A673 (cell line): ENCODE results near the gene HK1. TPM values are rescaled to one million over a fixed set of nuclear protein-coding genes. Genes with fewer than 3 reads are reported as not detected.

Source experiments
- BruUV-seq: library from RNA; stranded (reverse); fragments of 400-500 nt; replicated peaks from 2 replicates; lab custom pipeline; 2021; lab: Mats Ljungman, UMichigan
- CTCF ChIA-PET: fragments of 300-600 bp; sonication (Branson Sonifier 250); formaldehyde crosslinking; loops from one replicate; lab custom pipeline; 2022; ENCODE audit warnings: antibody characterized with exemption; lab: Charles Lee
- POLR2A ChIA-PET: fragments of 300-600 bp; sonication (Branson Sonifier 250); formaldehyde crosslinking; loops from one replicate; lab custom pipeline; 2022; ENCODE audit warnings: antibody characterized with exemption; ENCODE audit not compliant: low non-redundant PET; lab: Charles Lee
- DNase-seq: peaks from one replicate; pipeline ENCODE4 v3.0.0-alpha.2; 2015; ENCODE audit warnings: low spot score
- H3K27ac ChIP-seq: fragments of 200-600 bp; sonication (generic); 2 replicates; pipeline ENCODE4 v1.5.1; 2016; ENCODE audit warnings: mixed run types, low read depth, mild to moderate bottlenecking, mixed read lengths, antibody characterized with exemption, low read length; ENCODE audit not compliant: poor library complexity, severe bottlenecking
- H3K27me3 ChIP-seq: fragments of 200-600 bp; sonication (generic); replicated peaks from 2 replicates; pipeline ENCODE4 v1.6.1; 2017; ENCODE audit warnings: mixed run types, low read depth, mild to moderate bottlenecking, mixed read lengths, antibody characterized with exemption, low read length; ENCODE audit not compliant: insufficient read depth, poor library complexity
- H3K36me3 ChIP-seq: fragments of 200-600 bp; sonication (generic); 2 replicates; pipeline ENCODE4 v1.6.1; 2016; ENCODE audit warnings: mixed run types, mild to moderate bottlenecking, mixed read lengths, antibody characterized with exemption, low read length; ENCODE audit not compliant: insufficient read depth, poor library complexity, severe bottlenecking
- H3K4me1 ChIP-seq: fragments of 200-600 bp; sonication (generic); 2 replicates; pipeline ENCODE4 v1.6.1; 2017; ENCODE audit warnings: mixed run types, mild to moderate bottlenecking, mixed read lengths, antibody characterized with exemption, low read length; ENCODE audit not compliant: insufficient read depth, poor library complexity, severe bottlenecking
- H3K4me3 ChIP-seq: fragments of 200-600 bp; sonication (generic); 2 replicates; pipeline ENCODE4 v1.5.1; 2016; ENCODE audit warnings: low read depth, mixed run types, mild to moderate bottlenecking, mixed read lengths, low read length; ENCODE audit not compliant: poor library complexity, severe bottlenecking
- H3K9me3 ChIP-seq: fragments of 200-600 bp; sonication (generic); 2 replicates; pipeline ENCODE4 v1.6.1; 2016; ENCODE audit warnings: mixed run types, low read depth, mild to moderate bottlenecking, mixed read lengths, antibody characterized with exemption, low read length; ENCODE audit not compliant: poor library complexity, severe bottlenecking
- EZH2 ChIP-seq: fragments of 200-600 bp; sonication (generic); IDR thresholded peaks from 2 replicates; pipeline ENCODE4 v1.6.1; 2017; ENCODE audit warnings: borderline replicate concordance, low read depth, mild to moderate bottlenecking, mixed read lengths, antibody characterized with exemption, low read length; ENCODE audit not compliant: poor library complexity, severe bottlenecking
- intact Hi-C: fragments of 100-400 bp; cut with micrococcal nuclease; formaldehyde crosslinking; loops from one replicate; pipeline ENCODE4 v1.10.0; 2022; ENCODE audit not compliant: unreplicated experiment
- total RNA-seq: library from RNA; stranded (reverse); gene quantifications from 2 replicates; pipeline ENCODE4 v1.2.3, GENCODE V29; 2021
- TF ChIP-seq, protein P1 (sequence below): fragments of 300-800, 200-600 bp; sonication (generic); conservative IDR thresholded peaks from 2 replicates; pipeline ENCODE4 v1.5.1; 2017; ENCODE audit warnings: low read depth, mild to moderate bottlenecking, antibody characterized with exemption, low read length, moderate library complexity, mixed read lengths

The HK1 gene
- total RNA-seq, 1 experiment from 2014 or later, result 107 TPM

GRCh38 chr10:69383558-69383957, 105.3 kb downstream of the HK1 start:
- intact Hi-C loops, result no loop called here
- H3K9me3 ChIP-seq, result no peaks in the 10 kb centered on the region
- CTCF ChIA-PET, result no interaction called here
- BruUV-seq, result no TSS peak
- H3K4me3 ChIP-seq, result no peak overlapping the region
- no peak overlapping the region for H3K27ac ChIP-seq
- no peaks in the 10 kb centered on the region for H3K4me1 ChIP-seq
- no peaks in the 10 kb centered on the region for H3K27me3 ChIP-seq
- no peak for TF ChIP-seq EZH2
- TF ChIP-seq, protein P1, sequence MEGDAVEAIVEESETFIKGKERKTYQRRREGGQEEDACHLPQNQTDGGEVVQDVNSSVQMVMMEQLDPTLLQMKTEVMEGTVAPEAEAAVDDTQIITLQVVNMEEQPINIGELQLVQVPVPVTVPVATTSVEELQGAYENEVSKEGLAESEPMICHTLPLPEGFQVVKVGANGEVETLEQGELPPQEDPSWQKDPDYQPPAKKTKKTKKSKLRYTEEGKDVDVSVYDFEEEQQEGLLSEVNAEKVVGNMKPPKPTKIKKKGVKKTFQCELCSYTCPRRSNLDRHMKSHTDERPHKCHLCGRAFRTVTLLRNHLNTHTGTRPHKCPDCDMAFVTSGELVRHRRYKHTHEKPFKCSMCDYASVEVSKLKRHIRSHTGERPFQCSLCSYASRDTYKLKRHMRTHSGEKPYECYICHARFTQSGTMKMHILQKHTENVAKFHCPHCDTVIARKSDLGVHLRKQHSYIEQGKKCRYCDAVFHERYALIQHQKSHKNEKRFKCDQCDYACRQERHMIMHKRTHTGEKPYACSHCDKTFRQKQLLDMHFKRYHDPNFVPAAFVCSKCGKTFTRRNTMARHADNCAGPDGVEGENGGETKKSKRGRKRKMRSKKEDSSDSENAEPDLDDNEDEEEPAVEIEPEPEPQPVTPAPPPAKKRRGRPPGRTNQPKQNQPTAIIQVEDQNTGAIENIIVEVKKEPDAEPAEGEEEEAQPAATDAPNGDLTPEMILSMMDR, result no peak
- peaks cover 50% of the 10 kb centered on the region for H3K36me3 ChIP-seq
- no peak for DNase-seq
- POLR2A ChIA-PET, result no interaction called here

GRCh38 chr10:69384320-69384719, 106.0 kb downstream of the HK1 start:
- Histone ChIP-seq H3K4me1 (no peaks in the 10 kb centered on the region), H3K4me3 (no peak overlapping the region), H3K27me3 (no peaks in the 10 kb centered on the region), H3K9me3 (no peaks in the 10 kb centered on the region), H3K27ac (no peak overlapping the region), H3K36me3 (peaks cover 52% of the 10 kb centered on the region)
- BruUV-seq, result no TSS peak
- ChIA-PET CTCF (no interaction called here), POLR2A (no interaction called here)
- intact Hi-C loops, result no loop called here
- DNase-seq, result no peak
- TF ChIP-seq, protein P1, result no peak
- TF ChIP-seq EZH2, result no peak

GRCh38 chr10:69385454-69386350, 107.4 kb downstream of the HK1 start:
- no TSS peak for BruUV-seq
- Histone ChIP-seq H3K36me3 (peaks cover 41% of the 10 kb centered on the region), H3K27ac (no peak overlapping the region), H3K4me3 (no peak overlapping the region), H3K27me3 (no peaks in the 10 kb centered on the region), H3K4me1 (peaks cover 12% of the 10 kb centered on the region), H3K9me3 (no peaks in the 10 kb centered on the region)
- TF ChIP-seq EZH2, result no peak
- TF ChIP-seq, protein P1, result no peak
- DNase-seq, result no peak
- ChIA-PET POLR2A (no interaction called here), CTCF (no interaction called here)
- intact Hi-C loops, result no loop called here
